K562 (cell line): Measurements from ENCODE around the gene GABRA4. TPM values are rescaled to one million over a fixed set of nuclear protein-coding genes. Genes with fewer than 3 reads are reported as not detected.

Experiments
- ATAC-seq: fragments of 200-7000 bp; cut with Tn5 transposase; 3 replicates; pipeline ENCODE4 v1.9.1; 2020; ENCODE audit warnings: moderate library complexity
- BruUV-seq: library from RNA; stranded (reverse); fragments of 400-500 nt; replicated peaks from 2 replicates; lab custom pipeline; 2021; lab: Mats Ljungman, UMichigan
- CTCF ChIA-PET: fragments of 300-600 bp; formaldehyde crosslinking; extraction: SDS; loops from one replicate; lab custom pipeline; 2021; ENCODE audit warnings: low intra/inter-chr PET ratio; lab: Yijun Ruan, JAX
- POLR2A ChIA-PET: fragments of 300-600, 350-650 bp; sonication (Branson Sonifier 250); formaldehyde crosslinking; extraction: SDS; loops from one replicate; lab custom pipeline; 2021; ENCODE audit warnings: antibody characterized with exemption, inconsistent platforms; lab: Yijun Ruan, JAX
- DNase-seq, 4 experiments: peaks; one replicate each; pipeline versions ENCODE4 v3.0.0 to v3.0.0-alpha.2; 2011 to 2018; ENCODE audit warnings: low spot score in 3 of 4, mixed read lengths in 3 of 4; ENCODE audit errors: extremely low read depth in 1 of 4
- FAIRE-seq: peaks from 2 replicates; lab custom pipeline; 2011; peaks lifted over from hg19 to GRCh38; lab: Jason Lieb, UNC
- H2AFZ ChIP-seq: 2 replicates; pipeline ENCODE4 v1.6.0; 2011; ENCODE audit warnings: low read depth, low read length, control low read depth, inconsistent platforms
- H3K27ac ChIP-seq: fragments of 200-600 bp; 3 replicates; pipeline ENCODE4 v1.8.0; 2011; ENCODE audit warnings: low read depth, mild to moderate bottlenecking, control low read depth, inconsistent platforms, low read length, moderate library complexity, mixed read lengths; ENCODE audit errors: extremely low read depth
- H3K27me3 ChIP-seq, 2 experiments: fragments of 300-600 bp in 1 of 2; 2 replicates in 1 of 2; 3 replicates in 1 of 2; pipeline versions ENCODE4 v1.6.0 to v1.8.0; 2011; ENCODE audit warnings: inconsistent platforms in 2 of 2, low read length in 2 of 2, mild to moderate bottlenecking in 1 of 2, mixed read lengths in 1 of 2, moderate library complexity in 1 of 2; ENCODE audit not compliant: control insufficient read depth in 2 of 2, insufficient read depth in 2 of 2
- H3K36me3 ChIP-seq: fragments of 300-600 bp; 3 replicates; pipeline ENCODE4 v1.8.0; 2011; ENCODE audit warnings: mild to moderate bottlenecking, low read length, inconsistent platforms; ENCODE audit not compliant: control insufficient read depth, insufficient read depth
- H3K4me1 ChIP-seq, 2 experiments: fragments of 200-600 bp in 1 of 2; replicated peaks in 1 of 2; 2 replicates in 1 of 2; 3 replicates in 1 of 2; pipeline versions ENCODE4 v1.5.1 to v1.8.0; 2011; ENCODE audit warnings: inconsistent platforms in 2 of 2, low read length in 2 of 2, mild to moderate bottlenecking in 1 of 2, mixed read lengths in 1 of 2, moderate library complexity in 1 of 2; ENCODE audit not compliant: control insufficient read depth in 2 of 2, insufficient read depth in 2 of 2
- H3K4me2 ChIP-seq: 2 replicates; pipeline ENCODE4 v1.6.1; 2011; ENCODE audit warnings: low read length, control low read depth, inconsistent platforms, mixed read lengths; ENCODE audit not compliant: insufficient read depth
- H3K4me3 ChIP-seq: fragments of 200-600 bp; sonication (generic), shearing (Covaris generic); 2 replicates; pipeline ENCODE4 v1.5.1; 2016; ENCODE audit warnings: control low read depth, inconsistent platforms
- H3K79me2 ChIP-seq: fragments of 200-600 bp; 3 replicates; pipeline ENCODE4 v1.8.0; 2011; ENCODE audit warnings: low read length, inconsistent platforms; ENCODE audit not compliant: control insufficient read depth, insufficient read depth
- H3K9ac ChIP-seq, 2 experiments: 2 replicates each; pipeline versions ENCODE4 v1.6.0 to v1.6.1; 2011; ENCODE audit warnings: low read depth in 2 of 2, low read length in 2 of 2, control low read depth in 1 of 2, inconsistent platforms in 1 of 2, mild to moderate bottlenecking in 1 of 2, mixed read lengths in 1 of 2; ENCODE audit not compliant: insufficient read depth in 1 of 2
- H3K9me1 ChIP-seq: one replicate; pipeline ENCODE4 v1.6.0; 2011; ENCODE audit warnings: inconsistent platforms, mild to moderate bottlenecking, low read length, moderate library complexity; ENCODE audit not compliant: control insufficient read depth, insufficient read depth
- H3K9me3 ChIP-seq: replicated peaks from 2 replicates; pipeline ENCODE4 v1.5.1; 2011; ENCODE audit warnings: low read depth, low read length, inconsistent platforms; ENCODE audit not compliant: control insufficient read depth, insufficient read depth
- H4K20me1 ChIP-seq: replicated peaks from 2 replicates; pipeline ENCODE4 v1.6.1; 2011; ENCODE audit warnings: low read length, inconsistent platforms, mixed read lengths; ENCODE audit not compliant: control insufficient read depth, insufficient read depth
- DLX4 ChIP-seq: fragments of 250-450 bp; sonication (Bioruptor Pico); IDR thresholded peaks from 2 replicates; pipeline ENCODE4 v1.6.1; 2021; ENCODE audit warnings: mild to moderate bottlenecking
- MTA2 ChIP-seq: fragments of 450-650 bp; IDR thresholded peaks from 2 replicates; pipeline ENCODE4 v1.6.1; 2016; ENCODE audit warnings: low read depth
- REST ChIP-seq, 2 experiments: fragments of 450-650 bp; formaldehyde crosslinking in 1 of 2; IDR thresholded peaks; 2 replicates each; pipeline versions ENCODE4 v1.4.0 to v1.6.1; 2014 to 2020; ENCODE audit warnings: mild to moderate bottlenecking in 2 of 2, borderline replicate concordance in 1 of 2, low read depth in 1 of 2
- in situ Hi-C: fragments of 300-500 bp; cut with MboI; formaldehyde crosslinking; loops from 4 replicates; pipeline ENCODE4 v1.15.0; 2018; ENCODE audit warnings: inconsistent platforms, mixed read lengths
- intact Hi-C: fragments of 100-400 bp; cut with micrococcal nuclease; formaldehyde crosslinking; loops from 2 replicates; pipeline ENCODE4 v1.14.2; 2022
- polyA plus RNA-seq, 8 experiments: library from polyadenylated mRNA; depleted of rRNA in 4 of 8; stranded (reverse) in 5 of 8; unstranded in 3 of 8; fragments of >200 nt; fragmentation: Nextera tagmentation in 2 of 8; fragmentation: Illumina TruSeq in 1 of 8; extraction: Ambion mirVana in 2 of 8; extraction: Trizol in 1 of 8; gene quantifications; 2 replicates each; pipeline versions ENCODE4 v1.2.1 to v1.2.3, GENCODE V29; 2011 to 2014; ENCODE audit warnings: inconsistent platforms in 1 of 8, missing spikeins in 1 of 8
- total RNA-seq, 7 experiments: library from RNA; depleted of rRNA in 6 of 7; stranded (reverse); fragments of >200 nt in 6 of 7; fragmentation: Illumina TruSeq in 2 of 7; extraction: Trizol in 2 of 7; gene quantifications; 2 replicates each; pipeline versions ENCODE4 v1.2.1 to v1.2.3, GENCODE V29; 2011 to 2021; ENCODE audit warnings: low replicate concordance in 1 of 7

GABRA4 gene
- total and polyA plus RNA-seq, 9 of the 15 experiments (the other 6 are each of a cell fraction or from before 2014, with no cell fraction given) = not detected

- FAIRE-seq = no peak
Observed at GRCh38 chr4:46955601-46956000, 37.8 kb downstream of the GABRA4 start.

More at GRCh38 chr4:46955601-46956000, 37.8 kb downstream of the GABRA4 start:
- TF ChIP-seq REST (IDR thresholded peaks at IDR 0.05; ENCODE audit: borderline replicate concordance) (no peak), REST (CRISPR knock-in tag; IDR thresholded peaks at IDR 0.05; ENCODE audit: low read depth) (no peak), MTA2 (no peak), DLX4 (CRISPR knock-in tag) (no peak)
- Histone ChIP-seq H3K36me3 (no peaks in the 10 kb centered on the region), H3K4me2 (no peak overlapping the region), H3K4me1 (no peaks in the 10 kb centered on the region), H3K9ac (no peak overlapping the region), H3K9me3 (no peaks in the 10 kb centered on the region), H3K79me2 (no peaks in the 10 kb centered on the region), H3K27ac (no peak overlapping the region), H3K9me1 (no peaks in the 10 kb centered on the region), H4K20me1 (no peaks in the 10 kb centered on the region), H3K27me3 (no peaks in the 10 kb centered on the region), H2AFZ (no peak overlapping the region), H3K4me3 (no peak overlapping the region)
- no TSS peak for BruUV-seq
- in situ Hi-C loops (no loop called here), intact Hi-C loops (no loop called here)
- CTCF ChIA-PET = no interaction called here
- POLR2A ChIA-PET = no interaction called here
- ATAC-seq (no peak), DNase-seq (no peak)
